CD14-positive monocyte (primary cell): ENCODE results near the gene BRD2. TPM values are rescaled to one million over a fixed set of nuclear protein-coding genes. Genes with fewer than 3 reads are reported as not detected.

Experiments
- DNase-seq, 3 donors: peaks; one replicate each; pipeline ENCODE4 v3.0.0-alpha.2; 2011 to 2022
- H2AFZ ChIP-seq: 2 replicates; pipeline ENCODE4 v1.6.0; 2012; ENCODE audit warnings: mild to moderate bottlenecking, low read depth, low read length, inconsistent platforms; ENCODE audit not compliant: insufficient read depth, poor library complexity, severe bottlenecking
- H3K27ac ChIP-seq, 2 donors: 1 replicate in 1 of 2; 2 replicates in 1 of 2; pipeline ENCODE4 v1.5.1; 2012 to 2013; ENCODE audit warnings: low read length in 2 of 2, control low read depth in 1 of 2, inconsistent platforms in 1 of 2, low read depth in 1 of 2, mild to moderate bottlenecking in 1 of 2
- H3K27me3 ChIP-seq, 2 donors: one replicate each; pipeline versions ENCODE4 v1.6.0 to v1.6.1; 2011 to 2013; ENCODE audit warnings: low read length in 2 of 2; ENCODE audit not compliant: control insufficient read depth in 2 of 2, insufficient read depth in 2 of 2
- H3K36me3 ChIP-seq, 2 donors: replicated peaks in 1 of 2; 1 replicate in 1 of 2; 2 replicates in 1 of 2; pipeline versions ENCODE4 v1.5.1 to v1.6.1; 2012 to 2013; ENCODE audit warnings: low read length in 2 of 2, control low read depth in 1 of 2, inconsistent platforms in 1 of 2, mild to moderate bottlenecking in 1 of 2; ENCODE audit not compliant: insufficient read depth in 2 of 2, control insufficient read depth in 1 of 2
- H3K4me1 ChIP-seq, 2 donors: 1 replicate in 1 of 2; 2 replicates in 1 of 2; pipeline versions ENCODE4 v1.5.1 to v1.6.1; 2012 to 2013; ENCODE audit warnings: low read length in 2 of 2, control low read depth in 1 of 2, inconsistent platforms in 1 of 2, mild to moderate bottlenecking in 1 of 2, moderate library complexity in 1 of 2; ENCODE audit not compliant: insufficient read depth in 2 of 2, control insufficient read depth in 1 of 2
- H3K4me2 ChIP-seq: replicated peaks from 2 replicates; pipeline ENCODE3; 2012; ENCODE audit warnings: low read length, moderate library complexity, mild to moderate bottlenecking; ENCODE audit not compliant: poor library complexity, severe bottlenecking; ENCODE audit errors: extremely low read depth
- H3K4me3 ChIP-seq, 3 experiments: fragments of 200-600 bp in 1 of 3; sonication (generic) in 1 of 3; replicated peaks in 1 of 3; 1 replicate in 2 of 3; 2 replicates in 1 of 3; pipeline ENCODE4 v1.5.1; 2011 to 2013; ENCODE audit warnings: low read length in 3 of 3, mild to moderate bottlenecking in 3 of 3, control low read depth in 2 of 3, low read depth in 2 of 3, inconsistent platforms in 1 of 3, moderate library complexity in 1 of 3
- H3K79me2 ChIP-seq: 2 replicates; pipeline ENCODE4 v1.6.0; 2012; ENCODE audit warnings: mild to moderate bottlenecking, control low read depth, inconsistent platforms, low read length, moderate library complexity; ENCODE audit not compliant: insufficient read depth
- H3K9ac ChIP-seq: 2 replicates; pipeline ENCODE4 v1.6.0; 2017; ENCODE audit warnings: low read length, mild to moderate bottlenecking; ENCODE audit not compliant: insufficient read depth, poor library complexity, severe bottlenecking
- H3K9me3 ChIP-seq, 2 donors: replicated peaks in 1 of 2; 1 replicate in 1 of 2; 2 replicates in 1 of 2; pipeline versions ENCODE4 v1.5.1 to v1.6.1; 2012 to 2013; ENCODE audit warnings: low read length in 2 of 2, control low read depth in 1 of 2; ENCODE audit not compliant: control insufficient read depth in 1 of 2, insufficient read depth in 1 of 2
- H4K20me1 ChIP-seq: 2 replicates; pipeline ENCODE4 v1.6.0; 2012; ENCODE audit warnings: mild to moderate bottlenecking, low read length, control low read depth, moderate library complexity; ENCODE audit not compliant: insufficient read depth
- H3K27ac Mint-ChIP-seq, 7 donors: one replicate each; pipeline ENCODE4 v1.8.0; 2020; ENCODE audit warnings: mild to moderate bottlenecking in 7 of 7, mixed read lengths in 7 of 7, moderate library complexity in 6 of 7, inconsistent platforms in 2 of 7
- H3K27me3 Mint-ChIP-seq, 3 donors: one replicate each; pipeline ENCODE4 v1.8.0; 2021 to 2022; ENCODE audit warnings: low read depth in 3 of 3, mild to moderate bottlenecking in 3 of 3, mixed read lengths in 3 of 3, moderate library complexity in 3 of 3, inconsistent platforms in 1 of 3
- H3K36me3 Mint-ChIP-seq, 2 donors: one replicate each; pipeline ENCODE4 v1.8.0; 2020; ENCODE audit warnings: mixed read lengths in 2 of 2, inconsistent platforms in 1 of 2, mild to moderate bottlenecking in 1 of 2
- H3K4me1 Mint-ChIP-seq: one replicate; pipeline ENCODE4 v1.8.0; 2020; ENCODE audit warnings: mild to moderate bottlenecking, mixed read lengths
- H3K4me3 Mint-ChIP-seq, 2 donors: one replicate each; pipeline ENCODE4 v1.8.0; 2020; ENCODE audit warnings: mild to moderate bottlenecking in 2 of 2, mixed read lengths in 2 of 2, moderate library complexity in 1 of 2
- H3K9me3 Mint-ChIP-seq, 7 donors: one replicate each; pipeline ENCODE4 v1.8.0; 2020 to 2022; ENCODE audit warnings: mixed read lengths in 7 of 7, mild to moderate bottlenecking in 6 of 7, moderate library complexity in 6 of 7, inconsistent platforms in 2 of 7
- CTCF ChIP-seq: fragments of 200-600 bp; IDR thresholded peaks from one replicate; pipeline ENCODE4 v1.8.0; 2022; ENCODE audit warnings: antibody characterized with exemption, mild to moderate bottlenecking
- WGBS: methylation state at CpG from one replicate; pipeline ENCODE4 v1.1.5; 2013; ENCODE audit warnings: missing lambda C conversion rate; ENCODE audit not compliant: insufficient coverage; 5-methylcytosine and 5-hydroxymethylcytosine counted together
- intact Hi-C, 2 donors: fragments of 100-400 bp; cut with micrococcal nuclease; formaldehyde crosslinking; loops; one replicate each; pipeline versions ENCODE4 v1.15.0 to v1.15.1; 2023
- polyA plus RNA-seq, 3 donors: library from polyadenylated mRNA; depleted of rRNA in 1 of 3; unstranded in 2 of 3; stranded (reverse) in 1 of 3; fragments of 300-500 nt in 2 of 3; fragments of >200 nt in 1 of 3; fragmentation: Illumina TruSeq in 2 of 3; gene quantifications; 1 replicate in 2 of 3; 2 replicates in 1 of 3; pipeline ENCODE4 v1.2.3, GENCODE V29; 2012 to 2021

Gene BRD2
- polyA plus RNA-seq, 3 donors = 9.6 to 475 (median 21.7) TPM

GRCh38 chr6:32983493-32983848 is 15.1 kb downstream of the BRD2 start:
- WGBS = 100% methylated on average over 1 of the region's 1 CpG
- H3K4me3 Mint-ChIP-seq = no peak overlapping the region
- Histone ChIP-seq H3K36me3 (peaks cover 36 to 46% of the 10 kb centered on the region in 2 donors), H3K4me1 (peaks cover 0 to under 1% of the 10 kb centered on the region in 2 donors), H3K4me2 (no peak overlapping the region), H3K27me3 (no peaks in the 10 kb centered on the region), H3K4me3 (no peak overlapping the region), H3K79me2 (peaks cover 10% of the 10 kb centered on the region), H2AFZ (no peak overlapping the region), H3K27ac (peak overlapping the region in 1 of 2 donors; percentile 20), H3K9me3 (no peaks in the 10 kb centered on the region), H4K20me1 (peaks cover 63% of the 10 kb centered on the region), H3K9ac (no peak overlapping the region)
- intact Hi-C loops = no loop called here
- peaks cover 0 to 2% (median 0%) of the 10 kb centered on the region in 3 donors for H3K27me3 Mint-ChIP-seq
- peaks cover 35 to 49% of the 10 kb centered on the region in 2 donors for H3K36me3 Mint-ChIP-seq
- DNase-seq = no peak
- no peaks in the 10 kb centered on the region for H3K9me3 Mint-ChIP-seq
- peak overlapping the region in 4 of 7 donors; percentile 22 to 87 (median 54) for H3K27ac Mint-ChIP-seq
- H3K4me1 Mint-ChIP-seq = peaks cover 26% of the 10 kb centered on the region
- TF ChIP-seq CTCF = no peak

GRCh38 chr6:32983964-32984621 is 15.7 kb downstream of the BRD2 start:
- Mint-ChIP-seq H3K9me3 (no peaks in the 10 kb centered on the region), H3K4me3 (no peak overlapping the region), H3K4me1 (peaks cover 24% of the 10 kb centered on the region), H3K36me3 (peaks cover 29 to 43% of the 10 kb centered on the region in 2 donors), H3K27me3 (peaks cover 0 to 2% (median 0%) of the 10 kb centered on the region in 3 donors), H3K27ac (peak overlapping the region in 6 of 7 donors; percentile 7 to 69 (median 49))
- intact Hi-C loops = loop anchor here (1.0 to 2.0 kb wide), 2 partner anchors 99 kb away; no protein-coding TSS in a partner anchor
- H3K4me2 ChIP-seq = no peak overlapping the region
- H3K79me2 ChIP-seq = peaks cover 6% of the 10 kb centered on the region
- DNase-seq = no peak
- no peaks in the 10 kb centered on the region for H3K4me1 ChIP-seq
- H3K9ac ChIP-seq = no peak overlapping the region
- H4K20me1 ChIP-seq = peaks cover 57% of the 10 kb centered on the region
- no peak overlapping the region for H2AFZ ChIP-seq
- 25% methylated on average over 1 of the region's 3 CpGs for WGBS
- peak overlapping the region in 1 of 2 donors; percentile 20 for H3K27ac ChIP-seq
- H3K27me3 ChIP-seq = no peaks in the 10 kb centered on the region
- no peaks in the 10 kb centered on the region for H3K9me3 ChIP-seq
- no peak for TF ChIP-seq CTCF
- peaks cover 30 to 40% of the 10 kb centered on the region in 2 donors for H3K36me3 ChIP-seq
- H3K4me3 ChIP-seq = no peak overlapping the region
